Umbilical cord (tissue), 2 donors: ENCODE data around the gene PGBD5. TPM values are rescaled to one million over a fixed set of nuclear protein-coding genes. Genes with fewer than 3 reads are reported as not detected.
A peak's percentile ranks its signal among the peaks of the same experiment; 100 is the strongest.

Experiments used
- DNase-seq: peaks from one replicate; pipeline ENCODE4 v3.0.0-alpha.2; 2015; ENCODE audit warnings: low spot score
- total RNA-seq: library from RNA; depleted of rRNA; stranded (reverse); fragments of >200 nt; gene quantifications from one replicate; pipeline ENCODE4 v1.2.3, GENCODE V29; 2014; ENCODE audit warnings: low replicate concordance; ENCODE audit not compliant: insufficient read depth

Gene PGBD5
- total RNA-seq, 1 donor from 2014 or later, result 1.7 TPM

DNA sequence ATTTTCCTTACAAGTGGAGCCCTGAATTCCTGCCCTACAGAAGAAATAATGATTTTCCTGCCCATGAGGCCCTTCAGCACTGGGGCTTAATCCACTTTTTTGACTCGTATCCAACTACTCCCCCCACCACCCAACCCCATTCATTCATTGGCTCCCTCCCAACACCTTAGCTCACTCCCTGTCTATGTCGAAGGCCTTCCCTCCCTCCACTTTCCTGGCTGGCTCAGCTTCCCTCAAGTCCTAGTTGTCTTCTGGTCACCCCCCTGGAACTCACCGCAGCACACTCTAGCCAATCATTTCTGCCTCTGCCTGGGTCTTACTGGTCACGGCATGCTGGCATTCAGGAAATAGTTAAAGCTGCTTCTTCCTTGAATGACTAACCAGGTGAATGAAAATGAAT is 118.9 kb downstream of the PGBD5 start:
- DNase-seq, result peak; percentile 43

DNA sequence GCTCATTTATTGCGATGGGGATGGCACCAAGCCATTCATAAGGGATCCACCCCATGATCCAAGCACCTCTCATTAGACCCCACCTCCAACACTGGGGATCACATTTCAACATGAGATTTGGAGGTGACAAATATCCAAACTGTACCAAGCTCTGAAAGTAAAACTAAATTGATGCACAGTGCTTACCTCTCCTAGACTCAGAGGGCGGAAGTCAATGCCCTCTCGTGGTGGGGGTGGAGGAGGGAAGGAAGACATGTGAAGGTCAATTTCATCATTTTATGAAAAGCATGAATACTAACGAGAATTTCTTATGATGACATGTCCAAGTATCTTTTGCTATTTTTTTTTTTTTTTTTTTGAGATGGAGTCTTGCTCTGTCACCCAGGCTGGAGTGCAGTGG is 120.0 kb downstream of the PGBD5 start:
- no peak for DNase-seq

DNA sequence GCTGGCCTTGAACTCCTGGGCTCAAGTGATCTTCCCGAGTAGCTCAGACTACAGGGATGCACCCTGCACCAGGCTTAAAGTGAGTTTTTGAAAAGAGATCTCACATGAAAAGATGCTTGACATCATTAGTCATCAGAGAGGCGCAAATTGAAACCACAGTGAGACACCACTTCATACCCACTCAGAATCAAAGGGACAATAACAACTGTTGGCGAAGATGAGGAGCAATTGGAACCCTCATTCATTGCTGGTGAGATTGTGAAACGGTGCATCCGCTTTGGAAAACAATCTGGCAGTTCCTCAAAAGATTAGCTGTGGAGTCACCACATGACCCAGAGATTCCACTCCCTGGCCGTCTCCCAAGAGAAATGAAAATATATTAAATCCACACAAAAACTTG is 122.3 kb downstream of the PGBD5 start:
- peak; percentile 82 for DNase-seq

DNA sequence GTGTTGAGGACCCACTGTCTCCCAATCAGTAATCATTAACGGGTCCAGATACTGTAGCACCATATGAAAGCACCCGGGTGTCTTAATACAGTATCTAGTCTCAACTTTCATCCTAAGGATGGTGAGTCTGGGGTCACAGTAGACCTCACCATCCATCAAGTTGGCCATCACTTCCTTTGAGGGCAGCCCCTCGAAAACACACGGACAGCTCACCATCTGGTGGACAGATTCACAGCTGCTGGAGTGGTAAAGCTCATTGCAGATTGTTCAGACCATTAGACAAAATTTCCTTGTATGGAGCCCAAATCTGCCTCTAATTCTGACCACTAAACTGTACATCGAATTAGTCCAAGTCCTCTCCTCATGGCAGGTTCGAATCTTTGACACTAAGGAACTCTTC is 123.1 kb downstream of the PGBD5 start:
- no peak for DNase-seq

DNA sequence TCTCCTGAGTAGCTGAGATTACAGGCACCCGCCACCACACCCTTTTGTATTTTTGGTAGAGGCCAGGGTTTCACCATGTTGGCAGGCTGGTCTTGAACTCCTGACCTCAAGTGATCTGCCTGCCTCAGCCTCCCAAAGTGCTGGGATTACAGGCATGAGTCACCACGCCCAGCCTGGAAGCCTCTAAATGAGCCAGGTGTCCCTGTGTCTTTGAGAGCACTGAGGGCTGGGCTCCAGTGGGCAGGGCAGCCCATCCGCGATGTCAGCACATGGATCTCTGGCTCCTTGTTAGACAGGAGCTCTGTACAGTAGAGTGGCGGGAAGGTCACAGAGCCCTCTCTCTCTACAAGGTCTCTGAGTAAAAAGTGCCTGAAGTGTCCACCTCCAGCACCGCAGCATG is 124.3 kb downstream of the PGBD5 start:
- DNase-seq, result no peak

DNA sequence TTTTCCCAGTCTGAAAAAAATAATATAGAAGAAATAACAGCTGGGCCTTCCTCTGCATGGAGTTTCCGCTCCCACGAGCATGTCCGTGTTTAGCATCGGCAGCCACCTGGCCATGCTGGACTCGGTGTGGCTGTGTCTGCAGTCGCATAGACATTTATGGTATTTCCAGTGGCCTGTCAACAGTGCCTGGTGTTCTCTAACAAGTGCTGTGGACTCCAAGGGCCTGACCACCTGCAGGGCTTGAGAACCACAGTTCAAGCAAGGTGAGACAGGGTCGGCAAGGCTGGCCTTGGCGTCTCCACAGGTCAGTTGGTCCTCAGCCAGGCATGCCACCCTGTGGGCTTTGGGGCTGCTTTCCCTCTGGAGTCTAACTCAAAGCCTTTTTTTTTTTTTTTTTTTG is 124.8 kb downstream of the PGBD5 start:
- DNase-seq, result no peak

DNA sequence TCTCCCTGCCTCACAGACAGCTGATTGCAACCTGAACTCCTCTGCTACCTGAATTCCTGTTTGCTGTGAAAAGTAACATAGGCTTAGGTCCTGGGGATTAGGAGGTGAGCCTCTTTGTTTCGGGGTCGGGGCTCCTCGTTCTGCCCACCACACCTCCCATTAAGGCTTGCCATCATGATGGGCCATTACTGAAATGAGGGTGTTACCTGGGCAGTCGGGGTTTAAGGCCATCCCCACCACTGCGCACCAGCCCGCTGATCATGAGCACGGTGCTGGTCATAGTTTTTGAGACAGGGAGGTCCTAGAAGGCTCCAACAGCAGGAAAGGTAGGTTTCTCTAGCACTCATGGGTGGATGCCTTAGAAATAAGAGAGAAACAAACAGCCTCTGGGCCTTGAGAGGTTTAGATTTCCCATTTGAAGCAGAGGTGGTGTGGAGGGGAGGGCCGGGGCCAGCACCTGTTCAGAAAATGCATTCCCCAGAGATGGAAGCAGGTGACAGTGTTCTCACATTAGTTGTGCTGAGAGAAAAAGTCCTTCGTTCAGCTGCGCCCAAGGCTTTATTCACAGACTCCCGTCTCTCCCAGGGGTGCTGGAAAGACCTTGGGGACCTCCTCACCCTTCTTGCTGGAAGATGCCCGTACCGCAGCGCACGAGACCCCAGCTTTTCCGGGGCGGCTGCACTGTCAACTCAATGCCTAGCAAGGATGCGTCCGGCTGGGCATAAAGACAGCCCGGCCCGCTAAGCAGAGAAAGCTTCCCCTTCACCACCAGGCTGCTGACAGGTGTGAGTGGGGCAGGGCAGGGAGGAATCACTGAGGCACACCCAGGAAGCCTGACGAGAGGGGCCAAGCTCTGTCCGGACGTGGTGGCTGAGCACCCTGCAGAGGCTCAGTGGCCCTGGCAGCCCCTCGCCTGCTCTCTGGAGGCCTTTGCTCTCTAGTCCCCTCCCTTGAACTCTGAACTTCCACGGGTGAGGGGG is 125.5 kb downstream of the PGBD5 start:
- no peak for DNase-seq

DNA sequence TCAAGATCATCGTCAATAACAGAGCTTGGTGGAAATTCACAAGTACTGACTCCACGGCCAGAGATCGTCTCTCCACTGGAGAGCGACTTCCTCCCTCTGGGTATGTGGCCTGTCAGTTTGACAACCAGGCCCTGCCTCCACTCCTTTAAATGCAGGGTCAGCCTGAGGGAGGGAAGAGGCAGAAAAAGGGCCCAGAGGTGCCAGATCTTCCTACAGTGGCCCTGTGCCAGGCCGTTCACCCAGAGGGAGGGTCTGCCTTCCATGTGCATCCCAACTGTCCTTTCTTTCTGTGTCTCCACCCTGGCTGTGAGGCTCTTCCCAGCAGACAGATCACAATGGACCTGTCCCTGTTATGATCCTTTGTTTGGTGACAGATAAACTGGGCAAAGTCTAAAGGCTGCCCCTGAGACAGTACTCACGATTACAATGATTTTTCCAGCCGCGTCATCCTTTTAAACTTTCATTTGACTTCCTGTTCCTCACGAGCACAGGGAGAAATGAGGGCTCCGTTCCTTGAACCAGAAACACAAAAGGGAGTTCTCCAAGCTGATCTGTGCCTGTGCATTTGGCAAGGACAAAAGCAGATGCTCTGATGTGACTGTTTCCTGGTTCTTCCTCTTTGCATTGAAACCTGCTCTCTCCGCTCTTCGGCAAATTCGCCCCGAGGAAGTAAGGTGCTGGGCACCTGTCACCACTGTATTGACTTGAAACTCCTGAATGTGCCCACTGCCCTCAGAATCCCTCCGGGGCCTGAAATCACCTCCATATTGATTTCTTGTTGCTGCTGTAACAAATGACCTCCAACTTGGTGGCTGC is 126.7 kb downstream of the PGBD5 start:
- DNase-seq, result no peak

DNA sequence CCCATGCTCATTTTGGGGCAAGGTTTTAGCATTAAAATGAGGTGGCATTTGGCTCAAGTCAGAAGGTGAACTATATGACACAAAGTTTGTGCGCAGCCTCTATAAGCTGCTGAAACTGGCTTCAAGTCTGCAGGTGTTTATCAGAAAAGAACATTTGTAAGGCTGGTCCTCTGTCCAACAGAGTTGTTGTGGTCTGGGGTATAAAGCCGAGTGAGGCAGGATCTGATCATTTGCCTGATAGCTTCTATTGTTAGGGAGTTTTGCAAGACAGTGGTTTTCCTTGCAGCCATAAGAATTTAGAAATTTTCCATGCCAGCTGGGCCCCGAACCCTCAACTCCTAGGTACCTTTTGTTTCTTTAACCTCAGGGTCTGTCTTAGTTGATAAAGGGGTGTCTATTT is 130.8 kb downstream of the PGBD5 start:
- DNase-seq, result no peak

DNA sequence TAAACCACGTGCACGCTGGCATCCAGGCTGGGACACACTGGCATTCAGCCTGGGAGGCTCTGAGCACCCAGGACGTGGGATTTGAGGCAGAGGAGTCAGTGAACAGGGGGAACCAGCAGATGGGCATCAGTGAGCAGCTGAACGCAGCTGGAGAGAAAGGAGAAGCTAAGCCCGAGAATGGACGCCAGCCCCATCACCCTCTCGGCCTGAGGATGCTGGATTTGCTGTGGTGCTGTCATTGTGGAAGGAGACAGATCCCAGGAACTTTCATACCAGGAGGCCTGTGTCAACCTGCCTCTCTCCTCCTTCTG is 132.8 kb downstream of the PGBD5 start:
- no peak for DNase-seq

DNA sequence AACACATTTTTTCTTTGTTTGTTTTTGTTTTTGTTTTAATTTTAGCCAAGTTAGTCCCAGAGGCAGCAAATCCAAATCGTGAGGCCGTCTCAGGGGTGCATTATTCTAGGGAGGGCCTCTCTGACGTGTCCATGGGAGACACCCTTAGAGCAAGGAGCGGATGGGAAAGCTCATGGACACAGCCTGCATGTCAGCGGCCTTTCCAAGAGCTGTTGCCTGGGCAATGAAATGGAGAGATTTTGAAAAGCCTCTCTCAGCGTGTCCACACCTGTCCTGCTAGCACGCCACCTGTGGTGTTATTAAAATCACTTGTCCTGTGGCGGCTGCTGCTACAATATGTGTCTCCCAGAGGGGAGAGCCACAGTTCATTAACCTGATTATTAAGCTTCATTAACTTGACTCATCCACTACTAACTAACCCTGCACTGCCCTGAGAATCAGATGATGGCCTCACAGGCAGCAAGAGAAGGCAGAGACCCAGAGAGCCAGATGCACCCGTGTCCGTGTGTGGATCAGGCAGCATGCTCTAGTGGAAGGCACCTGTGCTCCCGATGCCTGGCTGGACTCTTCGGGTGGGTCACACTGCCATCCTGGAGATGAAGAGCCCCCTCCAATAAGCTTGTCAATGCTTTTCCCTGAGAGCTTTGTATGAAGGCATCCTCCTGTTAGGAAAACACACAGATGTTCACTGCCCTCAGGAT is 133.3 kb downstream of the PGBD5 start:
- DNase-seq, result no peak

DNA sequence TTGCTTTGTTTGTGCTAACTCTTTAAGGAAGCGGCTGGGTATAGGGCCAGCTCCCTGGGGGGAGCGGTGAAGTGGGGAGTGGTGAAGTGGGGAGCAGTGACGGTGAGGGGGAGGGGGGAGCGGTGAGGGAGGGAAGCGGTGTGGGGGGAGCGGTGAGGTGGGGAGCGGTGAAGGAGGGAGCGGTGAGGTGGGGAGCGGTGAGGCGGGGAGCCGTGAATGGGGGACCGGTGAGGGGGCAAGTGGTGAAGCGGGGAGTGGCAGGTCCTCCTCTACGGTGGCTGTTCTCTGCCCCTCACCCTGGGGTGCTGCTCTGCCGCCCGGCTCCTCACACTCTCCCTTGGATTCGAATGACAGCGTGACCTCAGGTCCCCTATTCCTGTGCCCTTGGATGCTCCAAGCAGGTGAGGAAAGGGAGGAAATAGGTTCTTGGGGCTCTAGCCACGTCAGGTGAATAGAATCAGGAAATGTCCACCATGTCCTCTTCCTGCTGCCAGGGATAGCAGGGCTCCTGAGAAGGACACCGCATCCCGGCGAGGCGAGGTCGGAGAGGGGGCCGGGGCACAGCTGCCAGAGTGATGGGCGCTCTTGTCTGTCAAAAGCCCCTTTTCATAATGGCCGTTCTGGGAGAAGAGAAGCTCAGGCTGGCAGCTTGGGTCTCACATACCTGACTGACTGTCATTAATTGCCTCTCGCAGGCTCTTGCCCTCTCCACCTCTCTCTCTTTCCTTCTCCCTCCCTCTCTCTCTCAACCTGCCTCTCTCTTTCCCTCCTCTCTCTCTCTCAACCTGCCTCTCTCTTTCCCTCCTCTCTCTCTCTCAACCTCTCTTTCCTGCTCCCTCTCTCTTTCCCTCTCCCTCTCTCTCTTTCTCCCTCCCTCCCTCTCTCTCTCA is 134.2 kb downstream of the PGBD5 start:
- DNase-seq, result no peak

DNA sequence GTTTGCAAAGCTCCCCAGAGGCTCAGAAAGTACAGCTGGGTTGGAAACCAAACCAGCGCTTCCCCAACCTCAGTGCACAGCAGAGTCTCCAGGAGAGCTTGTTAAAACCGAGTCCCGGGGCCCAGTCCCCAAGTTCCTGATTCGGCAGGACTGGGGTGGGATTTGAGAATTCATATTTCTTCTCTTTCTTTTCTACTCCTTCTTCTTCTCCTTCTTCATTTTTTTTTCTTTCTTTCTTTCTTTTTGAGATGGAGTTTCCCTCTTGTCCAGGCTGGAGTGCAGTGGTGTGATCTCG is 136.8 kb downstream of the PGBD5 start:
- DNase-seq, result no peak

DNA sequence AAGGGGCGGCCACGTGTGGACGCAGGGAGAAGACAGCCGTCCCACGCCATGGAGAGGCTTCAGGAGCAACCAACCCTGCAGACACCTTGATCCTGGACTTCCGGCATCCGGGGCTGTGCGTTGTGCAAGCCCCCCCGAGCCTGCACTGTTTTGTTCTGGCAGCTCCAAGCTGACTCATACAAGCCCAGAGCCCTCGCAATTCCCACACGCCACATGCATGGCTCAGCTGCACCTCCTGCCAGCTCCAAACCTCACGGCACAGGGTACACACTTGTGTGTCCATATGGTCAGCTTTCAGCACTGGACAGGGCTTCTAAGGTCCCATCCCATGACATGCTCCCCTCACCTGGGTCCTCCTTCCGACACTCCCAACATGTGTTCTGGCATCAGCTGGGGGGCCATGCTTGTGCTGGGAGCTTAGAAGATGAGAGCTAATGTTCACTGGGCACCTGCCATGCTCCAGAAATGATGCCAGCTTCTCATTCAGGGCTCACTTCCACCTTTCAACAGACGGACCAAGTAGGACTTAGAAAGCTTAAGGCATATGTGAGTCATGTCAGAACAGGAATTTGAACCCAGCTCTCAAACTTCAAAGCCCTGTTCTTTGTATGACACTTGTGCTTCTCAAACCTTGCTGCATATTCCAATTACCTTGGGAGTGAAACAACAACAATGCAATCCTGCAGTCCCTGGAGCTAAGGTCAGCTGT is 137.3 kb downstream of the PGBD5 start:
- no peak for DNase-seq

DNA sequence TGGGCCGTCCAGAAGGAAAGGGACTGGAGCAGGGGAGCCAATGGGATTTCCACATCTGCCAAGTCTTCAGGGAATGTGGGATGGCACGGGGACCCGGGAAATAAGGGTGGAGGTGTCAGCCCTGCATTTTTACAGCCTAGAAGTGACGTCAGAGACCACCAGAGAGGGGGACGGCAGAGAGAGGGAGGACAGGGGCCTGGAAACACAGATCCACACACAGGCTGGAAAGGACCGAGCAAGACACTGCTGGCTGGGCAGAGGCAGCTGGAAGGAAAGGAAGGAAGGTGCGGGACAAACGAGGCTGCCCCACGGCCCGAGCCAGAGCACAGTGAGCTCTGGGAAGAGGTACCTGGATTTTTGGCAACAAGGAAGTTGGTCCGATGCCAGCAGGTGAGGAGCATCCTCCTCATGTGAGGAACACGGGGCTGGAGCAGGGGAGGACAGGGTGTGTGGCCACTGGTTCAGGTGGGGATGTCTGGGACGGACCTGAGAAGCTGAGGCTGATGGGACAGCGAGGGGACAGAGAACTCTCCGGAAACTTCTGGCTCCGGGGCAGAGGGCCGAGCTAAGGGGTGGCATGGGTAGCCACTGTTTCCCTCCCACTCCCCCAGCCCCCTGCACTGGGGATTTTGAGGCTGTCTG is 138.3 kb downstream of the PGBD5 start:
- DNase-seq, result no peak

DNA sequence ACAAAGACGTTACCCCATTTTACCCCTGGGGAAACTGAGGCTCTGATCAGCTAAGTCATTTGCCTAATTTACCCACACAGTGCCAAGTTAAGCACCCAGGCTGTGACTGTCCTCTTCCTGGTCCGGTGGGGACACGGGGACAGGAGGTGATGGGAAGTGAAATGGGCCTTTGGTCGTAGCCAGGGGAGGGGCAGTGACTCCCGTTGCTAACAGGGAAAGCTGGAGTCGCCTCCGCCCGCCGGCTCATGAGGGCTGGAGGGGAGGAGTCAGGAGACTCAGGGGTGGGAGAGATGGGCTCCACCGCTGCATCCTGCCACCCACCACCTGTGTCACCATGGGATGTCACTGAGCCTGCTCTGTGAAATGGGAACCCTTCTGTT is 139.3 kb downstream of the PGBD5 start:
- DNase-seq, result no peak

DNA sequence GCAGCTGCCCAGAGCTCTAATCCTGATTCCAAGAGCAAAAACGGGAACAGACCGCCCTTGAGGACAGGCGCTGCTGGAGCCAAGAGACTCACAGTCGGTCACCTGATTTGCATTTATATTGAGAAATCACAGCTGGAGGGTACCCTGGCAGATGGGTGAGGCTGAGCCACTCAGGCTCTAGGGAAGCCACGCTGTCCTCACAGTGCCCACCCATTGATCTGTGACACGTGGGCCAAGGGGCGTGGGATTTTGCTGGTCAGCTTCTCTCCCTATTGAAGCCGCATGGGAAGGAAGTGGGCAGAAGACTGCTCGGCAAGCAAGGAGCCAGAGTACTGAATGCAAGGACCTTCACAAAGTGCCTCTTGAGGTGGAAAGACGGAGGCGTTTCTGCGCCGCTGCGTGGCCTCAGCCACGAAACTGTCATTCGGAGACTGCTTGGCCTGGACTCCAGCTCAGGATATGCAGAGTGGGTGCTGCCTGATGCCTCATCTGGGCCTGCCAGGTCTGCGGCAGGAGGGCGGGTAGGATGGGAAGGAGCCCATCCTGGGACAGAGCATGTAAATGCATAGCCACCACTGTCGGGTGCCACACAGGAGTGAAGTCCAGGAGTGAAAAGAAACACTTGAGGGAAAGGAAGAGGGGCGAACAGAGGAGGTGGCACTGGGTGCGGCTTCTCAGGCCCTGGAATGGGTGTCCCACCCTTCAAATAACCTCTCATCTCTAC is 139.8 kb downstream of the PGBD5 start:
- no peak for DNase-seq

DNA sequence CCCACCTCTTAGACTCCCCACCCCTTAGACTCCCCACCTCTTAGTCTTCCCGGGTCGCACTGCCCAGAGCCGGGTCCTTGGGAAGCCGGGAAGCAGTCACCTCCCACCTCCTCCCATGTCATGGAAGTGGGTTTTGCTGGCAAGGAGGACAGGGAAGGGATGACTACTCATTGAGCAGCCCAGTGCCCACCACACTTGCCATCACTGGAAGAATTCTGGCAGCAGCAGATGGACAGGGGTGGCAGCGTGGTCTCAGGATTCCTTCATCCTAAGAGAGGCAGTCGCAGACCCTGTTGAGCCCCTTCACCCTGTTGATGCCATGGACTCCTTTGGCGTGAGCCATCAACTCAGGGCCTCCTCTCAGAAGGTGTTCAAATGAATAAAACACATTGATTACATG is 140.8 kb downstream of the PGBD5 start:
- DNase-seq, result no peak

DNA sequence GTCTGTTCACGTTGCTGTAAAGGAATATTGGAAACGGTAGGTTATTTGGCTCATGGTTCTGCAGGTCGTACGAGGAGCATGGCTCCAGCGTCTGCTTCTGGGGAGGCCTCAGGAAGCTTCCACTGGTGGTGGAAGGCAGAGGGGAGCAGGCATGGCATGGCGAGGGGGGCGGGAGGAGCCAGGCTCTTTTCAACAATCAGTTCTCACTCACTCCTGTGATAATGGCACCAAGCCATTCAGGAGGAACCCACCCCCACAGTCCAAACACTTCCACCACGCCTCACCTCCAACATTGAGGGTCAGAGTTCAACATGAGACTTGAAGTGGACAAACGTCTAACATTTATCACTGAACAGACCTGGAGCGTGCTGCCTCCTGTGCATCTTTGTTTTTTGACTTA is 141.2 kb downstream of the PGBD5 start:
- DNase-seq, result no peak

DNA sequence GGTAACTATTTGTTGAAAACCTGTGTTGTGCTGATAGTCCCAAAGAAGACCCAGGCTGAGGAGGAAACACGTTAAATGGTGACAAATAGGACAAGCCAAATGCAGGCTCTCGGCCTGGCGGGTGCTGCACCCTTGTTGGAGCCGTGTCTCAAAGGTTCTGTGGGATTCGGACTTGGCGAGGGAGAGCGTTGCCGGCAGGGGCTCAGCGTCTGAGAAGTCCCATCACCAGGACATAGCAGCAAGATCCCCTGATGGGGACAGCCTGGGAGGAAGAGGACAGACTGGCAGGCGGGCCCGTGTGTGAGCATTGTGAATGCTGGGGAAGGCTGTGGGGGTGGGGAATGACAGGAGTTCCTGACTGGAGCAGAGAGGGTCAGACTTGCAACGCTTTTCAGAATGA is 142.5 kb downstream of the PGBD5 start:
- no peak for DNase-seq
